ENCODE measurements around the gene ETV3L.
A peak's percentile ranks its signal among the peaks of the same experiment; 100 is the strongest.

Gene ETV3L

DNA sequence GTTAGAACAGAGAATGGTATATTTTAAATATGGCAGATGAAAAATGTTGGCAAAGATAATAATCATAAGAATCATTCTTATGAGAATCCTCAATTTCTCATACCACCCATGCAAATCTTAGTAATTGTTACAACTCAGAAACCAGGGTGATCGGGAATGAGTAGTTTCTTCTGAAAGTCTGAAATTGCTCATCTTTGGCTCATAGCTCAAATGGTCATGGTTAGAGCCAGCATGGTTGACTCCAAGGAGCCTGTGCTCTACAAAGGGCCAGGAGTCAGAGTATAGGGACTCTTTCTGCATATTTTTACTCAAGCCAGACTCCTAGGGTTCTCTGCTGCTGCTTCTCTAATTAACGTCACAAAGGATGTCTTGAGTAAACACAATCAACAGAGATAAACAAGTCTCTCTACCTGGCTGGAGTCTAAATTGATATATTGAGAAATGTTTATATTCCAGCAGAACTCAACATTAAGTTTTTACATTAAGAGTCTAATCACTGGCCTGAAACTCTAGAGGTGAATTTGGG lies 40.5 kb upstream of the ETV3L start:
- H3F3A ChIP-seq (ENCODE audit: control insufficient read depth, insufficient read depth): peaks cover 15% of the 10 kb centered on the region
- no peaks in the 10 kb centered on the region for H3K9me3 ChIP-seq (ENCODE audit: control insufficient read depth, insufficient read depth, low read length)
- H3K4me3 ChIP-seq (ENCODE audit: low read length): no peak overlapping the region

GRCh38 chr1:157139052-157139715 lies 39.6 kb upstream of the ETV3L start:
- Histone ChIP-seq H4K20me1 (ENCODE audit: control insufficient read depth, insufficient read depth, low read depth, low read length) (peaks cover 12% of the 10 kb centered on the region; the same call in 1 of the 2 replicates), H3F3A (ENCODE audit: control insufficient read depth, insufficient read depth) (peaks cover 15% of the 10 kb centered on the region), H3K9me3 (ENCODE audit: control insufficient read depth, insufficient read depth, low read length) (no peaks in the 10 kb centered on the region), H3K4me2 (ENCODE audit: low read length) (peak overlapping the region; percentile 84), H3K79me2 (ENCODE audit: control insufficient read depth, low read length) (peaks cover 31% of the 10 kb centered on the region), H3K4me1 (ENCODE audit: control insufficient read depth, low read length) (peaks cover 19% of the 10 kb centered on the region), H3K4me3 (ENCODE audit: low read length) (peak overlapping the region; percentile 88), H3K27ac (ENCODE audit: low read depth, low read length) (peak overlapping the region; percentile 50), H3K27me3 (ENCODE audit: control insufficient read depth, low read length) (no peaks in the 10 kb centered on the region; the same call in 1 of the 2 replicates), H3K9me2 (replicated peaks; ENCODE audit: control insufficient read depth, low read length) (no peaks in the 10 kb centered on the region), H3K36me3 (ENCODE audit: control insufficient read depth, low read length) (peaks cover 29% of the 10 kb centered on the region)
- TF ChIP-seq EZH2phosphoT487 (IDR thresholded peaks at IDR 0.05; ENCODE audit: borderline replicate concordance, low read length): no peak
- TF ChIP-seq, protein P1, sequence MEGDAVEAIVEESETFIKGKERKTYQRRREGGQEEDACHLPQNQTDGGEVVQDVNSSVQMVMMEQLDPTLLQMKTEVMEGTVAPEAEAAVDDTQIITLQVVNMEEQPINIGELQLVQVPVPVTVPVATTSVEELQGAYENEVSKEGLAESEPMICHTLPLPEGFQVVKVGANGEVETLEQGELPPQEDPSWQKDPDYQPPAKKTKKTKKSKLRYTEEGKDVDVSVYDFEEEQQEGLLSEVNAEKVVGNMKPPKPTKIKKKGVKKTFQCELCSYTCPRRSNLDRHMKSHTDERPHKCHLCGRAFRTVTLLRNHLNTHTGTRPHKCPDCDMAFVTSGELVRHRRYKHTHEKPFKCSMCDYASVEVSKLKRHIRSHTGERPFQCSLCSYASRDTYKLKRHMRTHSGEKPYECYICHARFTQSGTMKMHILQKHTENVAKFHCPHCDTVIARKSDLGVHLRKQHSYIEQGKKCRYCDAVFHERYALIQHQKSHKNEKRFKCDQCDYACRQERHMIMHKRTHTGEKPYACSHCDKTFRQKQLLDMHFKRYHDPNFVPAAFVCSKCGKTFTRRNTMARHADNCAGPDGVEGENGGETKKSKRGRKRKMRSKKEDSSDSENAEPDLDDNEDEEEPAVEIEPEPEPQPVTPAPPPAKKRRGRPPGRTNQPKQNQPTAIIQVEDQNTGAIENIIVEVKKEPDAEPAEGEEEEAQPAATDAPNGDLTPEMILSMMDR (IDR thresholded peaks at IDR 0.05; ENCODE audit: low read depth, low read length, poor library complexity, severe bottlenecking): no peak

More for the DNA sequence above, 40.5 kb upstream of the ETV3L start:
- Histone ChIP-seq H4K20me1 (ENCODE audit: control insufficient read depth, insufficient read depth, low read depth, low read length) (peaks cover 12% of the 10 kb centered on the region; the same call in 1 of the 2 replicates), H3K4me2 (ENCODE audit: low read length) (no peak overlapping the region), H3K27ac (ENCODE audit: low read depth, low read length) (no peak overlapping the region), H3K27me3 (ENCODE audit: control insufficient read depth, low read length) (peaks cover 6% of the 10 kb centered on the region; the same call in 1 of the 2 replicates), H3K4me1 (ENCODE audit: control insufficient read depth, low read length) (peaks cover 19% of the 10 kb centered on the region), H3K36me3 (ENCODE audit: control insufficient read depth, low read length) (peaks cover 19% of the 10 kb centered on the region), H3K9me2 (replicated peaks; ENCODE audit: control insufficient read depth, low read length) (no peaks in the 10 kb centered on the region), H3K79me2 (ENCODE audit: control insufficient read depth, low read length) (peaks cover 29% of the 10 kb centered on the region)
- TF ChIP-seq EZH2phosphoT487 (IDR thresholded peaks at IDR 0.05; ENCODE audit: borderline replicate concordance, low read length): no peak
- TF ChIP-seq, protein P1 (IDR thresholded peaks at IDR 0.05; ENCODE audit: low read depth, low read length, poor library complexity, severe bottlenecking): no peak

GRCh38 chr1:157138220-157139051 lies 38.8 kb upstream of the ETV3L start, which contains the start of gene ETV3:
Gene ETV3, minus strand, starts transcription at chr1:157138395. Its CDS starts 2,043 bp downstream, at chr1:157136352.
- peak within 1 kb of the TSS; percentile 84 for H3K4me2 ChIP-seq (ENCODE audit: low read length)
- peaks cover 31% of the 10 kb centered on the region for H3K79me2 ChIP-seq (ENCODE audit: control insufficient read depth, low read length)
- H3K9me2 ChIP-seq (replicated peaks; ENCODE audit: control insufficient read depth, low read length): no peaks in the 10 kb centered on the region
- peaks cover 12% of the 10 kb centered on the region; the same call in 1 of the 2 replicates for H4K20me1 ChIP-seq (ENCODE audit: control insufficient read depth, insufficient read depth, low read depth, low read length)
- peaks cover 19% of the 10 kb centered on the region for H3K4me1 ChIP-seq (ENCODE audit: control insufficient read depth, low read length)
- H3K27me3 ChIP-seq (ENCODE audit: control insufficient read depth, low read length): no peaks in the 10 kb centered on the region
- no peaks in the 10 kb centered on the region for H3K9me3 ChIP-seq (ENCODE audit: control insufficient read depth, insufficient read depth, low read length)
- H3K36me3 ChIP-seq (ENCODE audit: control insufficient read depth, low read length): peaks cover 36% of the 10 kb centered on the region
- peak within 1 kb of the TSS; percentile 50 for H3K27ac ChIP-seq (ENCODE audit: low read depth, low read length)
- peak within 1 kb of the TSS; percentile 88 for H3K4me3 ChIP-seq (ENCODE audit: low read length)
- peaks cover 15% of the 10 kb centered on the region for H3F3A ChIP-seq (ENCODE audit: control insufficient read depth, insufficient read depth)
- no peak for TF ChIP-seq EZH2phosphoT487 (IDR thresholded peaks at IDR 0.05; ENCODE audit: borderline replicate concordance, low read length)
- TF ChIP-seq, protein P1 (IDR thresholded peaks at IDR 0.05; ENCODE audit: low read depth, low read length, poor library complexity, severe bottlenecking): no peak

All from DOHH2 (cell line).